Lung microvascular endothelial cell (primary cell): ENCODE results near the gene MAG. TPM values are rescaled to one million over a fixed set of nuclear protein-coding genes. Genes with fewer than 3 reads are reported as not detected.
"Not testable (repeated sequence)": the region's sequence is repeated elsewhere in the genome, so short reads cannot be mapped to it uniquely, and the experiment has no call there.

ENCODE experiments used
- DNase-seq, 2 donors: peaks; one replicate each; pipeline versions ENCODE4 v3.0.0 to v3.0.0-alpha.2; 2010; ENCODE audit warnings: low read depth in 2 of 2
- total RNA-seq: library from RNA; depleted of rRNA; stranded (reverse); fragments of >200 nt; gene quantifications from 2 replicates; pipeline ENCODE4 v1.2.1, GENCODE V29; 2014

MAG gene
- total RNA-seq, 1 donor from 2014 or later: not detected

- DNase-seq: peak; percentile 41 to 64
Measured at GRCh38 chr19:35357867-35358573, 66.1 kb downstream of the MAG start, which contains the start of gene FFAR3. TSS of gene FFAR3 (plus strand) at chr19:35358460. CDS start at chr19:35358891, 431 bp downstream.

- not testable (repeated sequence) for DNase-seq
Measured at GRCh38 chr19:35358834-35359233, 66.9 kb downstream of the MAG start.

- DNase-seq: not testable (repeated sequence)
Measured at GRCh38 chr19:35359395-35359794, 67.4 kb downstream of the MAG start.

GRCh38 chr19:35360081-35360480 lies 68.1 kb downstream of the MAG start:
- not testable (repeated sequence) for DNase-seq

- DNase-seq: no peak
Measured at GRCh38 chr19:35360880-35361420, 69.0 kb downstream of the MAG start.

- no peak for DNase-seq
Measured at GRCh38 chr19:35362261-35363000, 70.5 kb downstream of the MAG start.

GRCh38 chr19:35363001-35363590 lies 71.1 kb downstream of the MAG start:
- DNase-seq: no peak

Other genes with a start within 250 kb of the MAG start
- not detected in 2 replicates for gene FXYD3, start 176.3 kb upstream of the MAG start, total RNA-seq
- not detected in 2 replicates for gene LGI4, start 157.1 kb upstream of the MAG start, total RNA-seq
- not detected in 2 replicates for gene FXYD1, start 153.3 kb upstream of the MAG start, total RNA-seq
- not detected in 2 replicates for gene FXYD7, start 148.9 kb upstream of the MAG start, total RNA-seq
- 14.2 and 17.9 TPM in 2 replicates for gene FXYD5, start 137.4 kb upstream of the MAG start, total RNA-seq
- not detected in 2 replicates for gene FAM187B, start 63.4 kb upstream of the MAG start, total RNA-seq
- 0.20 and 0.44 TPM in 2 replicates for gene LSR, start 43.2 kb upstream of the MAG start, total RNA-seq
- gene USF2, start 23.2 kb upstream of the MAG start, total RNA-seq: 25.5 and 52.2 TPM in 2 replicates
- gene HAMP, start 9.6 kb upstream of the MAG start, total RNA-seq: under 0.01 TPM in 2 replicates
- 0.22 TPM in 1 of 2 replicates, not detected in the other for gene CD22, start 37.0 kb downstream of the MAG start, total RNA-seq
- not detected in 2 replicates for gene FFAR1, start 55.7 kb downstream of the MAG start, total RNA-seq
- under 0.01 TPM in 1 of 2 replicates, not detected in the other for gene FFAR3, start 66.3 kb downstream of the MAG start, total RNA-seq
- gene GPR42, start 78.9 kb downstream of the MAG start, total RNA-seq: not detected in 2 replicates
- gene FFAR2, start 156.1 kb downstream of the MAG start, total RNA-seq: not detected in 2 replicates
- gene KRTDAP, start 198.3 kb downstream of the MAG start, total RNA-seq: not detected in 2 replicates
- gene DMKN, start 221.5 kb downstream of the MAG start, total RNA-seq: not detected in 2 replicates
- gene SBSN, start 236.2 kb downstream of the MAG start, total RNA-seq: not detected in 2 replicates
- not detected in 2 replicates for gene GAPDHS, start 241.3 kb downstream of the MAG start, total RNA-seq